ENCODE results near the gene CKAP2L. TPM values are rescaled to one million over a fixed set of nuclear protein-coding genes. Genes with fewer than 3 reads are reported as not detected.

CKAP2L gene
- total RNA-seq, 4 donors from 2014 or later = 0.64 to 33.0 (median 2.2) TPM; not detected in 1

GRCh38 chr2:112772322-112772721, 7.9 kb upstream of the CKAP2L start:
- Histone ChIP-seq H3K27ac (no peak overlapping the region), H3K4me1 (peaks cover 0 to 7% (median 0%) of the 10 kb centered on the region in 4 donors), H3K27me3 (no peaks in the 10 kb centered on the region), H3K36me3 (no peaks in the 10 kb centered on the region), H3K4me3 (no peak overlapping the region), H3K9me3 (no peaks in the 10 kb centered on the region)
- 67 to 80% methylated on average over 4 of the region's 4 CpGs for WGBS, 2 donors (ENCODE audit: low coverage in 1 of 2)
- in situ Hi-C loops (cut with MboI; ENCODE audit: low pct_ligation_motif_present in 1 of 4, low pct_unique_long_range_greater_than_20kb in 1 of 4, low sequenced_read_pairs in 3 of 4) = loop anchor here in 1 of 4 donors (25.0 kb wide), 1 partner anchor 115 kb away; no protein-coding TSS in a partner anchor
- TF ChIP-seq EP300 (IDR thresholded peaks at IDR 0.05; ENCODE audit: low read depth) (no peak), CTCF (IDR thresholded peaks at IDR 0.05) (no peak), POLR2AphosphoS5 (IDR thresholded peaks at IDR 0.05) (no peak), POLR2A (IDR thresholded peaks at IDR 0.05) (no peak)
- DNase-seq = no peak
- intact Hi-C loops (cut with DNase I; ENCODE audit: low total_unique reads) = no loop called here

- no peak for DNase-seq
- 71 to 78% methylated on average over 1 of the region's 1 CpG for WGBS, 2 donors (ENCODE audit: low coverage in 1 of 2)
- in situ Hi-C loops (cut with MboI; ENCODE audit: low pct_ligation_motif_present in 1 of 4, low pct_unique_long_range_greater_than_20kb in 1 of 4, low sequenced_read_pairs in 3 of 4) = loop anchor here in 1 of 4 donors (25.0 kb wide), 1 partner anchor 119 kb away; no protein-coding TSS in a partner anchor
- Histone ChIP-seq H3K9me3 (no peaks in the 10 kb centered on the region), H3K36me3 (no peaks in the 10 kb centered on the region), H3K4me3 (peak overlapping the region in 1 of 4 donors; percentile 22), H3K4me1 (peaks cover 5 to 24% (median 11%) of the 10 kb centered on the region in 4 donors), H3K27ac (peak overlapping the region in 2 of 4 donors; percentile 0 to 60), H3K27me3 (no peaks in the 10 kb centered on the region)
- intact Hi-C loops (cut with DNase I; ENCODE audit: low total_unique reads) = no loop called here
- TF ChIP-seq POLR2A (IDR thresholded peaks at IDR 0.05) (no peak), CTCF (IDR thresholded peaks at IDR 0.05) (peak in 1 of 5 experiments; percentile 8)
These were observed 4.0 kb upstream of the CKAP2L start for GRCh38 chr2:112768432-112768831.

GRCh38 chr2:112767693-112768330, 3.4 kb upstream of the CKAP2L start:
- DNase-seq = no peak
- no peaks in the 10 kb centered on the region for H3K36me3 ChIP-seq
- in situ Hi-C loops (cut with MboI; ENCODE audit: low pct_ligation_motif_present in 1 of 4, low pct_unique_long_range_greater_than_20kb in 1 of 4, low sequenced_read_pairs in 3 of 4) (loop anchor here in 1 of 4 donors (25.0 kb wide), 1 partner anchor 119 kb away; no protein-coding TSS in a partner anchor), intact Hi-C loops (cut with DNase I; ENCODE audit: low total_unique reads) (no loop called here)
- H3K4me3 ChIP-seq = peak overlapping the region in 1 of 4 donors; percentile 22
- peaks cover 5 to 25% (median 11%) of the 10 kb centered on the region in 4 donors for H3K4me1 ChIP-seq
- WGBS, 2 donors (ENCODE audit: low coverage in 1 of 2) = 69 to 72% methylated on average over 6 of the region's 6 CpGs
- H3K9me3 ChIP-seq = no peaks in the 10 kb centered on the region
- peak overlapping the region in 3 of 4 donors; percentile 0 to 60 (median 10) for H3K27ac ChIP-seq
- H3K27me3 ChIP-seq = no peaks in the 10 kb centered on the region
- TF ChIP-seq POLR2A (IDR thresholded peaks at IDR 0.05) (no peak), POLR2AphosphoS5 (IDR thresholded peaks at IDR 0.05) (no peak), CTCF (IDR thresholded peaks at IDR 0.05) (no peak), EP300 (IDR thresholded peaks at IDR 0.05; ENCODE audit: low read depth) (no peak)

- intact Hi-C loops (cut with DNase I; ENCODE audit: low total_unique reads) (no loop called here), in situ Hi-C loops (cut with MboI; ENCODE audit: low pct_ligation_motif_present in 1 of 4, low pct_unique_long_range_greater_than_20kb in 1 of 4, low sequenced_read_pairs in 3 of 4) (loop anchor here in 1 of 4 donors (25.0 kb wide), 1 partner anchor 122 kb away; no protein-coding TSS in a partner anchor)
- WGBS, 2 donors (ENCODE audit: low coverage in 1 of 2) = 44 to 49% methylated on average over 4 of the region's 4 CpGs
- Histone ChIP-seq H3K4me3 (peak overlapping the region; percentile 62 to 92 (median 68)), H3K36me3 (no peaks in the 10 kb centered on the region), H3K27me3 (no peaks in the 10 kb centered on the region), H3K27ac (peak overlapping the region in 3 of 4 donors; percentile 73 to 75 (median 74)), H3K9me3 (no peaks in the 10 kb centered on the region), H3K4me1 (peaks cover 5 to 25% (median 11%) of the 10 kb centered on the region in 4 donors)
- no peak for DNase-seq
- TF ChIP-seq POLR2AphosphoS5 (IDR thresholded peaks at IDR 0.05) = no peak
- no peak for TF ChIP-seq EP300 (IDR thresholded peaks at IDR 0.05; ENCODE audit: low read depth)
- TF ChIP-seq CTCF (IDR thresholded peaks at IDR 0.05) = no peak
- no peak for TF ChIP-seq POLR2A (IDR thresholded peaks at IDR 0.05)
These were observed 842 bp upstream of the CKAP2L start for GRCh38 chr2:112765251-112765650.
